Cardiac muscle cell (in vitro differentiated cells and primary cell): ENCODE results near the gene ENPP6. TPM values are rescaled to one million over a fixed set of nuclear protein-coding genes. Genes with fewer than 3 reads are reported as not detected.

Experiments used
- DNase-seq, 2 donors: peaks; one replicate each; pipeline versions ENCODE4 v3.0.0 to v3.0.0-alpha.2; 2010 to 2017; ENCODE audit warnings: low read depth in 1 of 2, low spot score in 1 of 2
- H3K27ac ChIP-seq: fragments of 200-600 bp; sonication (generic); 2 replicates; pipeline ENCODE4 v1.5.1; 2016
- H3K27me3 ChIP-seq: fragments of 200-600 bp; sonication (generic); 2 replicates; pipeline ENCODE4 v1.6.0; 2016; ENCODE audit warnings: control low read depth
- H3K36me3 ChIP-seq: fragments of 200-600 bp; sonication (generic); 2 replicates; pipeline ENCODE4 v1.5.1; 2016; ENCODE audit warnings: control low read depth
- H3K4me1 ChIP-seq: fragments of 200-600 bp; sonication (generic); 2 replicates; pipeline ENCODE4 v1.8.1; 2017; ENCODE audit warnings: low read depth, mild to moderate bottlenecking, mixed run types
- H3K4me3 ChIP-seq: fragments of 200-600 bp; sonication (generic); 2 replicates; pipeline ENCODE4 v1.5.1; 2016; ENCODE audit warnings: mild to moderate bottlenecking
- H3K9me3 ChIP-seq: fragments of 200-600 bp; sonication (generic); 2 replicates; pipeline ENCODE4 v1.5.1; 2017; ENCODE audit warnings: low read depth, mild to moderate bottlenecking, control low read depth
- CTCF ChIP-seq: IDR thresholded peaks from 2 replicates; pipeline ENCODE4 v1.5.1; 2012; ENCODE audit warnings: low read depth, mild to moderate bottlenecking, low read length
- polyA plus RNA-seq: library from polyadenylated mRNA; unstranded; fragments of >200 nt; fragmentation: Nextera tagmentation; extraction: Ambion mirVana; gene quantifications from 2 replicates; pipeline ENCODE4 v1.2.1, GENCODE V29; 2016
- total RNA-seq: library from RNA; depleted of rRNA; stranded (reverse); fragments of >200 nt; gene quantifications from 2 replicates; pipeline ENCODE4 v1.2.3, GENCODE V29; 2016

Gene ENPP6
- total and polyA plus RNA-seq, 2 experiments from 2014 or later, result not detected

- no peak for DNase-seq
- no peak overlapping the region for H3K4me3 ChIP-seq
- no peaks in the 10 kb centered on the region for H3K36me3 ChIP-seq
- no peaks in the 10 kb centered on the region for H3K27me3 ChIP-seq
- no peak overlapping the region for H3K27ac ChIP-seq
- H3K9me3 ChIP-seq, result no peaks in the 10 kb centered on the region
- no peak for TF ChIP-seq CTCF
- H3K4me1 ChIP-seq, result no peaks in the 10 kb centered on the region
Measured at GRCh38 chr4:184074677-184075388, 142.8 kb downstream of the ENPP6 start.

- no peaks in the 10 kb centered on the region for H3K27me3 ChIP-seq
- H3K27ac ChIP-seq, result no peak overlapping the region
- H3K4me3 ChIP-seq, result no peak overlapping the region
- no peaks in the 10 kb centered on the region for H3K4me1 ChIP-seq
- H3K9me3 ChIP-seq, result no peaks in the 10 kb centered on the region
- DNase-seq, result peak in 1 of 2 donors; percentile 13
- no peaks in the 10 kb centered on the region for H3K36me3 ChIP-seq
- TF ChIP-seq CTCF, result no peak
Measured at GRCh38 chr4:184067931-184068554, 149.6 kb downstream of the ENPP6 start.

- Histone ChIP-seq H3K4me3 (no peak overlapping the region), H3K9me3 (no peaks in the 10 kb centered on the region), H3K4me1 (no peaks in the 10 kb centered on the region), H3K36me3 (no peaks in the 10 kb centered on the region), H3K27me3 (no peaks in the 10 kb centered on the region), H3K27ac (no peak overlapping the region)
- no peak for TF ChIP-seq CTCF
- no peak for DNase-seq
Measured at GRCh38 chr4:184066584-184067300, 150.9 kb downstream of the ENPP6 start.

GRCh38 chr4:184064877-184065276, 152.8 kb downstream of the ENPP6 start:
- Histone ChIP-seq H3K27me3 (no peaks in the 10 kb centered on the region), H3K4me3 (no peak overlapping the region), H3K36me3 (no peaks in the 10 kb centered on the region), H3K9me3 (no peaks in the 10 kb centered on the region), H3K27ac (no peak overlapping the region), H3K4me1 (no peaks in the 10 kb centered on the region)
- TF ChIP-seq CTCF, result no peak
- DNase-seq, result no peak

DNA sequence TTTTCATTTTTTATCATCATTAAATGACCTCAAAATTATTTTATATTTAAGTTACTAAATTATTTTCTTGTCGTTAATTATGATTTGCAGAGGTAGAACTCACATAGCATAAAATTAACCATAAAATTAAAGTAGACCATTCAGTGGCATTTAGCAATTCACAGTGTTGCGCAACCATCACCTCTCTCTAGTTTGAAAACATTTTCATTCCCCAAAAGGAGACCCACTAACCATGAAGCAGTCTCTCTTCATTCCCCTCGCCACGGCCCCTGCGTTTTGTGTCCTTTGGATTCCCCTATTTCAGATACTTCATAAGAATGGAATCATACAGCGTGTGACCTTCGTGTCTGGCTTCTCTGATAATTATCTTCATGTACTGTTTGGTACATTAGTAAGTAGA, 154.9 kb downstream of the ENPP6 start:
- H3K4me1 ChIP-seq, result no peaks in the 10 kb centered on the region
- no peaks in the 10 kb centered on the region for H3K9me3 ChIP-seq
- no peaks in the 10 kb centered on the region for H3K36me3 ChIP-seq
- no peak overlapping the region for H3K27ac ChIP-seq
- H3K4me3 ChIP-seq, result no peak overlapping the region
- TF ChIP-seq CTCF, result no peak
- no peak for DNase-seq
- no peaks in the 10 kb centered on the region for H3K27me3 ChIP-seq
